ENCODE measurements around the gene DNMBP.
"Not testable (repeated sequence)": the region's sequence is repeated elsewhere in the genome, so short reads cannot be mapped to it uniquely, and the experiment has no call there.

DNMBP gene

DNA sequence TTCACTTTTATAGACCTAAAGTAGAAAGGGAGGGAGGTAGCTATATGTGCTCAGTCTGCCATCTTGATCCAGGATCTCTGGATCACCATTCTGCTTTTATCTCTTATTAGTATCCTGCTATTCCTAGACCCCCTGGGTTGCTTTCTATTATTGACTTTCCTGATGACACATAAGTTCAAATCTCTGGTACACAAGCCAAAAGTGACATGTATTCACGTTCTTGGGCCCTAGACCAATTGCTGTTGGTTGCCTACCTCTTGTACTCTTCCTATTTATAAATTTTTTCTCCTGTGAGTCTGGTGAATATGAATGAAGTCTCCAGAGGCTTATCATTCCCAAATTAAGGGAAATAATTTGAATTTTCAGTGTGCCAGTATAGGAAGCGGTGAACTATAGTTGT is 56.9 kb downstream of the DNMBP start:
- no peak for DNase-seq
- H3K4me3 ChIP-seq, result no peak overlapping the region
- peaks cover 0 to 7% (median 0%) of the 10 kb centered on the region in 3 donors for H3K9me3 ChIP-seq
- TF ChIP-seq, protein P1, sequence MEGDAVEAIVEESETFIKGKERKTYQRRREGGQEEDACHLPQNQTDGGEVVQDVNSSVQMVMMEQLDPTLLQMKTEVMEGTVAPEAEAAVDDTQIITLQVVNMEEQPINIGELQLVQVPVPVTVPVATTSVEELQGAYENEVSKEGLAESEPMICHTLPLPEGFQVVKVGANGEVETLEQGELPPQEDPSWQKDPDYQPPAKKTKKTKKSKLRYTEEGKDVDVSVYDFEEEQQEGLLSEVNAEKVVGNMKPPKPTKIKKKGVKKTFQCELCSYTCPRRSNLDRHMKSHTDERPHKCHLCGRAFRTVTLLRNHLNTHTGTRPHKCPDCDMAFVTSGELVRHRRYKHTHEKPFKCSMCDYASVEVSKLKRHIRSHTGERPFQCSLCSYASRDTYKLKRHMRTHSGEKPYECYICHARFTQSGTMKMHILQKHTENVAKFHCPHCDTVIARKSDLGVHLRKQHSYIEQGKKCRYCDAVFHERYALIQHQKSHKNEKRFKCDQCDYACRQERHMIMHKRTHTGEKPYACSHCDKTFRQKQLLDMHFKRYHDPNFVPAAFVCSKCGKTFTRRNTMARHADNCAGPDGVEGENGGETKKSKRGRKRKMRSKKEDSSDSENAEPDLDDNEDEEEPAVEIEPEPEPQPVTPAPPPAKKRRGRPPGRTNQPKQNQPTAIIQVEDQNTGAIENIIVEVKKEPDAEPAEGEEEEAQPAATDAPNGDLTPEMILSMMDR (IDR thresholded peaks at IDR 0.05), result no peak
- H3K4me1 ChIP-seq, result no peaks in the 10 kb centered on the region
- intact Hi-C loops (cut with DNase I; ENCODE audit: low total_unique reads), result no loop called here
- no peaks in the 10 kb centered on the region for H3K27me3 ChIP-seq
- peaks cover 22 to 45% (median 42%) of the 10 kb centered on the region in 3 donors for H3K36me3 ChIP-seq
- H3K27ac ChIP-seq, result no peak overlapping the region

DNA sequence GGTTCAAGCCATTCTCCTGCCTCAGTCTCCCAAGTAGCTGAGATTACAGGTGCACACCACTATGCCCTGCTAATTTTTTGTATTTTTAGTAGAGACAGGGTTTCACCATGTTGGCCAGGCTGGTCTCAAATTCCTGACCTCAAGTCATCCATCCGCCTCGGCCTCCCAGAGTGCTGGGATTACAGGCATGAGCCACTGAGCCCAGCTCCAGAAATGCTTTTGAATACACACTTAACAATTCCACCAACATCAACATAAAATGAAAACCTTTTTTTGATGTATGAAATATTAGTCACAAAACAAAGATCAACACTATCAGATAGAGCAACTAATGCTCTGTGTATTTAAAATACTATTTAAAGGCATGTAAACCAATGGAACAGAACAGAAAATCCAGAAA is 63.7 kb downstream of the DNMBP start:
- H3K27ac ChIP-seq; H3K36me3 ChIP-seq; H3K4me1 ChIP-seq; H3K9me3 ChIP-seq; DNase-seq; intact Hi-C loops (cut with DNase I; ENCODE audit: low total_unique reads); H3K4me3 ChIP-seq; H3K27me3 ChIP-seq: not testable (repeated sequence)

DNA sequence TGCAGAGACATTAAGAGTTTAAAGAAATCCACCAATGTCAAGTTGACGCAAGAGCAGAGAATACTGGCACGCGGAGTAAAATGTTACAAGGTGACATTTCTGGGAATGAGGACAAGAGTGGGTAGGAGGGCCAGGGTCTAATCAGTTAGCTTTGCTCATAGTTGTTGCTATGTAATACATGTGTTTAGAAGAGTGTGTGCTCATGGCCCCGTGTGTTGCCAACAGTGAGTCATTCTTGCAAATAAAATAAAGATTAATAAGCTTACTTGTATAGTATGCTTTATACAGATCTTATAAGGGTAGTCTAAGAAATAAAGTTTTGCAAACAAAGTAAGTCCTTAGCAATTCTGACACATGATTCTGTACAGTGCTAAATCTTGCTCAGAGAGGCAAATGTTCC is 64.5 kb downstream of the DNMBP start:
- intact Hi-C loops (cut with DNase I; ENCODE audit: low total_unique reads), result no loop called here
- Histone ChIP-seq H3K4me3 (no peak overlapping the region), H3K36me3 (peaks cover 0 to 1% (median 0%) of the 10 kb centered on the region in 3 donors), H3K4me1 (no peaks in the 10 kb centered on the region), H3K27me3 (no peaks in the 10 kb centered on the region), H3K27ac (no peak overlapping the region), H3K9me3 (no peaks in the 10 kb centered on the region)
- DNase-seq, result peak in 1 of 2 donors; percentile 47
- TF ChIP-seq, protein P1 (IDR thresholded peaks at IDR 0.05), result no peak

GRCh38 chr10:99944860-99945259 is 64.9 kb downstream of the DNMBP start:
- intact Hi-C loops (cut with DNase I; ENCODE audit: low total_unique reads), result no loop called here
- TF ChIP-seq, protein P1 (IDR thresholded peaks at IDR 0.05), result no peak
- Histone ChIP-seq H3K27me3 (no peaks in the 10 kb centered on the region), H3K36me3 (no peaks in the 10 kb centered on the region), H3K27ac (no peak overlapping the region), H3K4me1 (no peaks in the 10 kb centered on the region), H3K9me3 (no peaks in the 10 kb centered on the region), H3K4me3 (no peak overlapping the region)
- DNase-seq, result no peak

- no peaks in the 10 kb centered on the region for H3K9me3 ChIP-seq
- TF ChIP-seq, protein P1 (IDR thresholded peaks at IDR 0.05), result no peak
- intact Hi-C loops (cut with DNase I; ENCODE audit: low total_unique reads), result no loop called here
Measured at GRCh38 chr10:99943908-99944307, 65.8 kb downstream of the DNMBP start.

GRCh38 chr10:99941942-99942820 is 67.6 kb downstream of the DNMBP start:
- H3K4me1 ChIP-seq, result no peaks in the 10 kb centered on the region
- no peaks in the 10 kb centered on the region for H3K27me3 ChIP-seq

More at GRCh38 chr10:99943908-99944307, 65.8 kb downstream of the DNMBP start:
- no peaks in the 10 kb centered on the region for H3K36me3 ChIP-seq
- H3K4me3 ChIP-seq, result no peak overlapping the region
- no peak overlapping the region for H3K27ac ChIP-seq
- no peaks in the 10 kb centered on the region for H3K4me1 ChIP-seq
- DNase-seq, result no peak
- H3K27me3 ChIP-seq, result no peaks in the 10 kb centered on the region

More at GRCh38 chr10:99941942-99942820, 67.6 kb downstream of the DNMBP start:
- no peaks in the 10 kb centered on the region for H3K36me3 ChIP-seq
- H3K27ac ChIP-seq, result no peak overlapping the region
- intact Hi-C loops (cut with DNase I; ENCODE audit: low total_unique reads), result no loop called here
- TF ChIP-seq, protein P1 (IDR thresholded peaks at IDR 0.05), result no peak
- no peak overlapping the region for H3K4me3 ChIP-seq
- no peaks in the 10 kb centered on the region for H3K9me3 ChIP-seq
- no peak for DNase-seq
